GM12801 (cell line): ENCODE data around the gene AOPEP.

ENCODE experiments used
- CTCF ChIP-seq: IDR thresholded peaks from one replicate; pipeline ENCODE4 v1.5.1; 2011; ENCODE audit warnings: control low read depth; ENCODE audit not compliant: insufficient read length; ENCODE audit errors: extremely low read depth

Gene AOPEP

GRCh38 chr9:94700445-94700844 is 26.1 kb upstream of the AOPEP start:
- no peak for TF ChIP-seq CTCF

- TF ChIP-seq CTCF, result no peak
These were observed 22.9 kb upstream of the AOPEP start for GRCh38 chr9:94703488-94704140.

GRCh38 chr9:94705162-94705702 is 21.3 kb upstream of the AOPEP start:
- no peak for TF ChIP-seq CTCF

GRCh38 chr9:94706922-94707321 is 19.6 kb upstream of the AOPEP start:
- no peak for TF ChIP-seq CTCF

GRCh38 chr9:94713436-94714215 is 12.9 kb upstream of the AOPEP start:
- TF ChIP-seq CTCF, result no peak

- no peak for TF ChIP-seq CTCF
These were observed 12.0 kb upstream of the AOPEP start for GRCh38 chr9:94714494-94714893.

GRCh38 chr9:94717761-94718160 is 8.7 kb upstream of the AOPEP start:
- TF ChIP-seq CTCF, result no peak
